H9 (cell line): ENCODE data around the gene C1QTNF3. TPM values are rescaled to one million over a fixed set of nuclear protein-coding genes. Genes with fewer than 3 reads are reported as not detected.

Experiments
- DNase-seq: peaks from one replicate; pipeline ENCODE4 v3.0.0-alpha.2; 2017
- H2AFZ ChIP-seq: one replicate; pipeline ENCODE4 v1.6.1; 2013; ENCODE audit warnings: mild to moderate bottlenecking, low read length, control low read depth, moderate library complexity
- H2AK5ac ChIP-seq: 2 replicates; pipeline ENCODE4 v1.6.1; 2013; ENCODE audit warnings: low read length, control low read depth, mixed read lengths; ENCODE audit not compliant: insufficient read length
- H2BK120ac ChIP-seq: one replicate; pipeline ENCODE4 v1.6.1; 2013; ENCODE audit warnings: low read depth, mild to moderate bottlenecking, low read length, control low read depth, inconsistent platforms; ENCODE audit not compliant: poor library complexity, severe bottlenecking
- H2BK12ac ChIP-seq: 2 replicates; pipeline ENCODE4 v1.6.1; 2013; ENCODE audit warnings: low read length, control low read depth, mixed read lengths, low read depth; ENCODE audit not compliant: insufficient read length
- H2BK15ac ChIP-seq: 2 replicates; pipeline ENCODE4 v1.6.1; 2013; ENCODE audit warnings: low read depth, low read length, control low read depth
- H2BK20ac ChIP-seq: one replicate; pipeline ENCODE4 v1.6.1; 2013; ENCODE audit warnings: low read depth, mild to moderate bottlenecking, low read length, control low read depth, inconsistent platforms; ENCODE audit not compliant: poor library complexity, severe bottlenecking
- H2BK5ac ChIP-seq: 2 replicates; pipeline ENCODE4 v1.6.1; 2013; ENCODE audit warnings: low read length, control low read depth, mixed read lengths; ENCODE audit not compliant: insufficient read length
- H3K14ac ChIP-seq: 2 replicates; pipeline ENCODE4 v1.6.1; 2013; ENCODE audit warnings: low read length, control low read depth; ENCODE audit not compliant: insufficient read depth
- H3K18ac ChIP-seq: 2 replicates; pipeline ENCODE4 v1.6.1; 2013; ENCODE audit warnings: low read depth, mild to moderate bottlenecking, mixed read lengths, low read length, control low read depth; ENCODE audit not compliant: insufficient read length
- H3K23ac ChIP-seq: 2 replicates; pipeline ENCODE4 v1.6.1; 2013; ENCODE audit warnings: low read length, control low read depth, mixed read lengths, low read depth; ENCODE audit not compliant: insufficient read length
- H3K23me2 ChIP-seq: 2 replicates; pipeline ENCODE4 v1.6.1; 2013; ENCODE audit warnings: low read depth, mild to moderate bottlenecking, mixed read lengths, low read length, control low read depth; ENCODE audit not compliant: insufficient read length, poor library complexity, severe bottlenecking
- H3K27ac ChIP-seq: 2 replicates; pipeline ENCODE4 v1.5.1; 2013; ENCODE audit warnings: low read length, control low read depth, mixed read lengths, low read depth; ENCODE audit not compliant: insufficient read length
- H3K27me3 ChIP-seq: 2 replicates; pipeline ENCODE4 v1.6.1; 2013; ENCODE audit warnings: low read length, control low read depth, inconsistent platforms; ENCODE audit not compliant: insufficient read depth
- H3K4ac ChIP-seq: 2 replicates; pipeline ENCODE4 v1.6.1; 2013; ENCODE audit warnings: low read depth, mild to moderate bottlenecking, control low read depth, inconsistent platforms, low read length, moderate library complexity
- H3K4me1 ChIP-seq: 2 replicates; pipeline ENCODE4 v1.6.1; 2013; ENCODE audit warnings: low read length, control low read depth, inconsistent platforms; ENCODE audit not compliant: insufficient read depth
- H3K4me2 ChIP-seq: 2 replicates; pipeline ENCODE4 v1.6.1; 2013; ENCODE audit warnings: low read length, control low read depth, mixed read lengths; ENCODE audit not compliant: insufficient read length, insufficient read depth
- H3K56ac ChIP-seq: 2 replicates; pipeline ENCODE4 v1.6.1; 2013; ENCODE audit warnings: low read depth, mild to moderate bottlenecking, mixed read lengths, low read length, control low read depth; ENCODE audit not compliant: insufficient read length
- H3K79me1 ChIP-seq: 2 replicates; pipeline ENCODE4 v1.6.1; 2013; ENCODE audit warnings: low read depth, mild to moderate bottlenecking, moderate library complexity, low read length, control low read depth, inconsistent platforms; ENCODE audit not compliant: insufficient read depth, poor library complexity, severe bottlenecking
- H3K79me2 ChIP-seq: 2 replicates; pipeline ENCODE4 v1.6.1; 2013; ENCODE audit warnings: low read length, control low read depth, inconsistent platforms; ENCODE audit not compliant: insufficient read depth
- H3K9ac ChIP-seq: 2 replicates; pipeline ENCODE4 v1.6.1; 2013; ENCODE audit warnings: low read length, control low read depth, mixed read lengths; ENCODE audit not compliant: insufficient read length; ENCODE audit errors: extremely low read depth
- H3K9me3 ChIP-seq: one replicate; pipeline ENCODE4 v1.6.1; 2013; ENCODE audit warnings: low read depth, low read length, inconsistent platforms; ENCODE audit not compliant: control insufficient read depth
- H3T11ph ChIP-seq: one replicate; pipeline ENCODE4 v1.6.1; 2013; ENCODE audit warnings: mild to moderate bottlenecking, low read length, control low read depth, inconsistent platforms
- H4K20me1 ChIP-seq: one replicate; pipeline ENCODE4 v1.6.1; 2013; ENCODE audit not compliant: control insufficient read depth, insufficient read length, insufficient read depth
- H4K5ac ChIP-seq: 2 replicates; pipeline ENCODE4 v1.6.1; 2013; ENCODE audit warnings: low read depth, mild to moderate bottlenecking, mixed read lengths, low read length, control low read depth; ENCODE audit not compliant: insufficient read length
- H4K8ac ChIP-seq: replicated peaks from 2 replicates; pipeline ENCODE4 v1.6.1; 2013; ENCODE audit warnings: low read length, control low read depth, mixed read lengths, low read depth; ENCODE audit not compliant: insufficient read length
- H4K91ac ChIP-seq: 2 replicates; pipeline ENCODE4 v1.6.1; 2013; ENCODE audit warnings: low read depth, mild to moderate bottlenecking, moderate library complexity, mixed read lengths, low read length, control low read depth; ENCODE audit not compliant: insufficient read length
- H3K27ac Mint-ChIP-seq, 3 experiments: 2 replicates in 2 of 3; 3 replicates in 1 of 3; pipeline ENCODE4 v1.8.0; 2020 to 2021; ENCODE audit warnings: mixed read lengths in 3 of 3, mild to moderate bottlenecking in 1 of 3, moderate library complexity in 1 of 3
- H3K27me3 Mint-ChIP-seq: 2 replicates; pipeline ENCODE4 v1.8.0; 2021; ENCODE audit warnings: low read depth, mild to moderate bottlenecking, moderate library complexity, mixed read lengths
- H3K36me3 Mint-ChIP-seq, 3 experiments: 2 replicates in 2 of 3; 3 replicates in 1 of 3; pipeline ENCODE4 v1.8.0; 2020 to 2021; ENCODE audit warnings: low read depth in 3 of 3, mixed read lengths in 3 of 3; ENCODE audit not compliant: insufficient read depth in 1 of 3
- H3K4me1 Mint-ChIP-seq, 2 experiments: 2 replicates each; pipeline ENCODE4 v1.8.0; 2020; ENCODE audit warnings: mixed read lengths in 2 of 2
- H3K4me3 Mint-ChIP-seq, 2 experiments: 2 replicates in 1 of 2; 3 replicates in 1 of 2; pipeline ENCODE4 v1.8.0; 2020 to 2021; ENCODE audit warnings: mild to moderate bottlenecking in 2 of 2, mixed read lengths in 2 of 2, moderate library complexity in 1 of 2
- H3K9me3 Mint-ChIP-seq, 2 experiments: 2 replicates in 1 of 2; 3 replicates in 1 of 2; pipeline ENCODE4 v1.8.0; 2020; ENCODE audit warnings: mild to moderate bottlenecking in 2 of 2, mixed read lengths in 2 of 2, moderate library complexity in 1 of 2
- CTCF ChIP-seq: fragments of 200-600 bp; sonication (generic); conservative IDR thresholded peaks from 3 replicates; pipeline ENCODE4 v1.8.0; 2021; ENCODE audit warnings: antibody characterized with exemption, mild to moderate bottlenecking
- WGBS: extraction: QIAGEN DNeasy Blood & Tissue Kit; methylation state at CpG from one replicate; pipeline ENCODE4 v1.1.7; 2013; ENCODE audit warnings: missing lambda C conversion rate, low lambda C conversion rate, mixed read lengths; ENCODE audit not compliant: insufficient read length; ENCODE audit errors: extremely low coverage; 5-methylcytosine and 5-hydroxymethylcytosine counted together
- total RNA-seq: library from RNA; stranded (reverse); gene quantifications from 2 replicates; pipeline ENCODE4 v1.2.1, GENCODE V29; 2021

C1QTNF3 gene
- total RNA-seq, 1 experiment from 2014 or later = 1.1 TPM

- Histone ChIP-seq H2BK20ac (no peak overlapping the region), H2AFZ (no peak overlapping the region), H4K8ac (no peak overlapping the region), H3K9me3 (no peaks in the 10 kb centered on the region), H3K4ac (no peak overlapping the region), H3K79me2 (no peaks in the 10 kb centered on the region), H3K56ac (no peak overlapping the region), H3K4me1 (0 out of 2 replicates have a peak, but pooled peaks cover 2% of the 10 kb centered on the region), H2BK5ac (no peak overlapping the region), H3K23me2 (no peaks in the 10 kb centered on the region), H2BK120ac (no peak overlapping the region), H3K18ac (no peak overlapping the region), H3K79me1 (no peaks in the 10 kb centered on the region), H4K91ac (no peak overlapping the region), H3T11ph (no peak overlapping the region), H3K4me2 (no peak overlapping the region), H3K14ac (no peak overlapping the region), H4K5ac (no peak overlapping the region), H3K27ac (no peak overlapping the region), H4K20me1 (no peaks in the 10 kb centered on the region), H2AK5ac (no peak overlapping the region), H2BK15ac (no peak overlapping the region), H3K23ac (no peak overlapping the region), H3K27me3 (no peaks in the 10 kb centered on the region), H2BK12ac (no peak overlapping the region), H3K9ac (no peak overlapping the region)
- H3K36me3 Mint-ChIP-seq = peaks cover 1 to 6% (median 4%) of the 10 kb centered on the region in 3 experiments; a peak in 4 of 7 replicates
- no peaks in the 10 kb centered on the region for H3K27me3 Mint-ChIP-seq
- WGBS = no CpG with 5 or more reads among the region's 4 CpGs
- H3K4me1 Mint-ChIP-seq = peaks cover 18 to 21% of the 10 kb centered on the region in 2 experiments
- peaks cover 2 to 3% of the 10 kb centered on the region in 2 experiments; a peak in 2 of 5 replicates for H3K9me3 Mint-ChIP-seq
- no peak for TF ChIP-seq CTCF
- no peak overlapping the region for H3K27ac Mint-ChIP-seq
- no peak for DNase-seq
- no peak overlapping the region for H3K4me3 Mint-ChIP-seq
These were observed 8.3 kb downstream of the C1QTNF3 start for GRCh38 chr5:34034534-34035327.
